Ascending aorta (tissue), 2 donors: ENCODE data around the gene TK1. TPM values are rescaled to one million over a fixed set of nuclear protein-coding genes. Genes with fewer than 3 reads are reported as not detected.

ENCODE experiments used
- DNase-seq, 2 donors: peaks; one replicate each; pipeline ENCODE4 v3.0.0-alpha.2; 2019; ENCODE audit warnings: low spot score in 2 of 2
- H3K27ac ChIP-seq, 2 donors: fragments of 200-600 bp; sonication (generic); one replicate each; pipeline ENCODE4 v1.5.1; 2016 to 2017; ENCODE audit warnings: mild to moderate bottlenecking in 1 of 2
- H3K27me3 ChIP-seq: fragments of 200-600 bp; sonication (generic); one replicate; pipeline ENCODE4 v1.5.1; 2017
- H3K36me3 ChIP-seq, 2 donors: fragments of 200-600 bp; sonication (generic); one replicate each; pipeline ENCODE4 v1.5.1; 2016
- H3K4me1 ChIP-seq, 2 donors: fragments of 200-600 bp; sonication (generic); one replicate each; pipeline ENCODE4 v1.5.1; 2016 to 2017; ENCODE audit warnings: mild to moderate bottlenecking in 1 of 2
- H3K4me3 ChIP-seq, 2 donors: fragments of 200-600 bp; sonication (generic); one replicate each; pipeline ENCODE4 v1.5.1; 2016 to 2017; ENCODE audit warnings: mild to moderate bottlenecking in 1 of 2
- H3K9me3 ChIP-seq, 2 donors: fragments of 200-600 bp; sonication (generic); one replicate each; pipeline ENCODE4 v1.5.1; 2016
- CTCF ChIP-seq, 3 experiments: fragments of 200-600 bp in 2 of 3; fragments of 450-650 bp in 1 of 3; sonication (generic) in 2 of 3; IDR thresholded peaks; one replicate each; pipeline ENCODE4 v1.5.1; 2016 to 2019; ENCODE audit warnings: antibody characterized with exemption in 3 of 3, mild to moderate bottlenecking in 1 of 3, moderate library complexity in 1 of 3
- intact Hi-C: fragments of 100-400 bp; cut with DNase I; formaldehyde crosslinking; loops from one replicate; pipeline ENCODE4 v1.15.1; 2023
- total RNA-seq: library from RNA; depleted of rRNA; stranded (reverse); fragments of >200 nt; gene quantifications from one replicate; pipeline ENCODE4 v1.1.0, GENCODE V29; 2016

The TK1 gene
- total RNA-seq, 1 donor from 2014 or later: not detected

GRCh38 chr17:78232859-78233173, 46.0 kb upstream of the TK1 start:
- Histone ChIP-seq H3K36me3 (no peaks in the 10 kb centered on the region), H3K27me3 (peaks cover 15% of the 10 kb centered on the region), H3K9me3 (no peaks in the 10 kb centered on the region), H3K27ac (no peak overlapping the region), H3K4me3 (no peak overlapping the region), H3K4me1 (no peaks in the 10 kb centered on the region)
- TF ChIP-seq CTCF (IDR thresholded peaks at IDR 0.05): no peak
- DNase-seq: no peak
- intact Hi-C loops: no loop called here

- H3K27ac ChIP-seq: no peak overlapping the region
- no peaks in the 10 kb centered on the region for H3K9me3 ChIP-seq
- H3K36me3 ChIP-seq: no peaks in the 10 kb centered on the region
- no peak for TF ChIP-seq CTCF (IDR thresholded peaks at IDR 0.05)
- peaks cover 15% of the 10 kb centered on the region for H3K27me3 ChIP-seq
- no peak overlapping the region for H3K4me3 ChIP-seq
- H3K4me1 ChIP-seq: no peaks in the 10 kb centered on the region
- DNase-seq: no peak
- intact Hi-C loops: no loop called here
Measured at GRCh38 chr17:78231991-78232858, 45.4 kb upstream of the TK1 start.

GRCh38 chr17:78230996-78231935, 44.4 kb upstream of the TK1 start, which contains the start of gene TMEM235:
TSS of gene TMEM235 (plus strand) at chr17:78231631. CDS start at chr17:78232024, 393 bp downstream.
- no peak within 1 kb of the TSS for H3K4me3 ChIP-seq
- H3K4me1 ChIP-seq: no peaks in the 10 kb centered on the region

GRCh38 chr17:78230252-78230962, 43.6 kb upstream of the TK1 start:
- intact Hi-C loops: no loop called here

More at GRCh38 chr17:78230996-78231935, 44.4 kb upstream of the TK1 start, which contains the start of gene TMEM235:
- Histone ChIP-seq H3K36me3 (no peaks in the 10 kb centered on the region), H3K27me3 (peaks cover 15% of the 10 kb centered on the region), H3K9me3 (no peaks in the 10 kb centered on the region), H3K27ac (no peak within 1 kb of the TSS)
- TF ChIP-seq CTCF (IDR thresholded peaks at IDR 0.05): no peak
- intact Hi-C loops: no loop called here
- no peak for DNase-seq

More at GRCh38 chr17:78230252-78230962, 43.6 kb upstream of the TK1 start:
- Histone ChIP-seq H3K27me3 (peaks cover 15% of the 10 kb centered on the region), H3K27ac (no peak overlapping the region), H3K4me3 (no peak overlapping the region), H3K36me3 (no peaks in the 10 kb centered on the region), H3K4me1 (no peaks in the 10 kb centered on the region), H3K9me3 (no peaks in the 10 kb centered on the region)
- DNase-seq: no peak
- no peak for TF ChIP-seq CTCF (IDR thresholded peaks at IDR 0.05)
